ENCODE results near the gene SEMG2. TPM values are rescaled to one million over a fixed set of nuclear protein-coding genes. Genes with fewer than 3 reads are reported as not detected.

Gene SEMG2
- total RNA-seq, 1 experiment from 2014 or later, result not detected

DNA sequence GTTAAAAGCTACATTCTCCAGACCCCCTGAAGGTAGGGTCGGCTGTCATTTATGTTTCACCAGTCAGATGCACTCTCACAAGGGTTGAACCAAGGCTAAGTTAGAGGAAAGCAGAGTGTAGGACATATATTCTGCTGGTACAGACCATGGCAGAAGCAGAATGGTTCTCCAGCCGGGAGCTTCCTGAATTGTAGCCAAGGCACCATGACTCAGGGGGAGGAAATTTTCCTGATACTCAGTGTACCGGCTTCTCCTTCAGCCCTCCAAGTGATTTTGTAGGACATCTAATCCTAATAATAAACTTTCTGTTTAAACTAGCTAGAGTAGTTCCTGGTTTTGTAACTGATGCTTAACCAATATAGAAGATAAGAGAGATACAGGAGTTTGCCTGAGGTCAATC is 47.4 kb downstream of the SEMG2 start:
- peak; percentile 31 for DNase-seq
- no peaks in the 10 kb centered on the region for H3K27me3 ChIP-seq (ENCODE audit: low read length)

DNA sequence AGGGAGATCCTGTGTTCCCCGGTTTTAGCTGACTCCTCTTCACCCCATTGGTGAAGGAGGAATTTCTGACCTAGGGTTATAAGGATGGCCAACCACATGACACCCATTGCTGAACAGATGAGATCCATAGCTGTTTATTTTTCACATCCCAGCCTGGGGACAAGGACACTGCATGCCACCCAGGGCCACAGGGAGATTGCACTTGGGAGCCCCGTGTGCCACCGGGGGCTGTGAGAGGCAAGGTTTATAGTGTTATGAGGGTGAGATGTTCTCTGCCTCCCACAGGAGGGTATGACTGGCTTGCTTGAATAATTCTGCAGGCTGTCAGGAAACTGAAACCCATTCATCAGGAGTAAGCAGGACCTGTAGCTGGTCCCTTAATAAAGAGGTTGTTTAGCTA is 47.9 kb downstream of the SEMG2 start:
- Histone ChIP-seq H3K9me3 (ENCODE audit: low read length) (no peaks in the 10 kb centered on the region), H3K36me3 (ENCODE audit: low read depth, low read length) (no peaks in the 10 kb centered on the region), H2AFZ (ENCODE audit: low read length) (no peak overlapping the region), H3K4me1 (ENCODE audit: insufficient read depth, low read length) (peaks cover 9% of the 10 kb centered on the region; the same call in 1 of the 2 replicates), H3K79me2 (ENCODE audit: low read length) (no peaks in the 10 kb centered on the region), H3K4me2 (ENCODE audit: low read length) (no peak overlapping the region), H3K9me2 (replicated peaks; ENCODE audit: low read length) (no peaks in the 10 kb centered on the region), H3K27ac (ENCODE audit: low read length) (no peak overlapping the region), H3K4me3 (ENCODE audit: low read length) (no peak overlapping the region), H3K9ac (ENCODE audit: low read length) (no peak overlapping the region), H3F3A (ENCODE audit: low read length, unreplicated experiment) (no peaks in the 10 kb centered on the region), H3K27me3 (ENCODE audit: low read length) (no peaks in the 10 kb centered on the region), H4K20me1 (ENCODE audit: low read length) (no peaks in the 10 kb centered on the region)
- ChIA-PET CTCF (no interaction called here), POLR2A (ENCODE audit: unreplicated experiment) (no interaction called here)
- DNase-seq (no peak), ATAC-seq (no peak)
- intact Hi-C loops (cut with micrococcal nuclease), result no loop called here
- no TSS peak for BruUV-seq (replicated peaks)
- TF ChIP-seq, protein P1, sequence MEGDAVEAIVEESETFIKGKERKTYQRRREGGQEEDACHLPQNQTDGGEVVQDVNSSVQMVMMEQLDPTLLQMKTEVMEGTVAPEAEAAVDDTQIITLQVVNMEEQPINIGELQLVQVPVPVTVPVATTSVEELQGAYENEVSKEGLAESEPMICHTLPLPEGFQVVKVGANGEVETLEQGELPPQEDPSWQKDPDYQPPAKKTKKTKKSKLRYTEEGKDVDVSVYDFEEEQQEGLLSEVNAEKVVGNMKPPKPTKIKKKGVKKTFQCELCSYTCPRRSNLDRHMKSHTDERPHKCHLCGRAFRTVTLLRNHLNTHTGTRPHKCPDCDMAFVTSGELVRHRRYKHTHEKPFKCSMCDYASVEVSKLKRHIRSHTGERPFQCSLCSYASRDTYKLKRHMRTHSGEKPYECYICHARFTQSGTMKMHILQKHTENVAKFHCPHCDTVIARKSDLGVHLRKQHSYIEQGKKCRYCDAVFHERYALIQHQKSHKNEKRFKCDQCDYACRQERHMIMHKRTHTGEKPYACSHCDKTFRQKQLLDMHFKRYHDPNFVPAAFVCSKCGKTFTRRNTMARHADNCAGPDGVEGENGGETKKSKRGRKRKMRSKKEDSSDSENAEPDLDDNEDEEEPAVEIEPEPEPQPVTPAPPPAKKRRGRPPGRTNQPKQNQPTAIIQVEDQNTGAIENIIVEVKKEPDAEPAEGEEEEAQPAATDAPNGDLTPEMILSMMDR (conservative IDR thresholded peaks at IDR 0.05; ENCODE audit: low read depth, low read length), result no peak
- no peak for TF ChIP-seq EZH2 (IDR thresholded peaks at IDR 0.05; ENCODE audit: low read length, unreplicated experiment)
- no peak for TF ChIP-seq EZH2phosphoT487 (IDR thresholded peaks at IDR 0.05; ENCODE audit: borderline replicate concordance, low read length)

More for the DNA sequence above, 47.4 kb downstream of the SEMG2 start:
- no peaks in the 10 kb centered on the region for H3K79me2 ChIP-seq (ENCODE audit: low read length)
- no peak overlapping the region for H3K4me2 ChIP-seq (ENCODE audit: low read length)
- no peaks in the 10 kb centered on the region for H3K9me3 ChIP-seq (ENCODE audit: low read length)
- CTCF ChIA-PET, result no interaction called here
- H4K20me1 ChIP-seq (ENCODE audit: low read length), result no peaks in the 10 kb centered on the region
- H3K27ac ChIP-seq (ENCODE audit: low read length), result no peak overlapping the region
- H3K9me2 ChIP-seq (replicated peaks; ENCODE audit: low read length), result no peaks in the 10 kb centered on the region
- H3K9ac ChIP-seq (ENCODE audit: low read length), result no peak overlapping the region
- H3F3A ChIP-seq (ENCODE audit: low read length, unreplicated experiment), result no peaks in the 10 kb centered on the region
- TF ChIP-seq, protein P1 (conservative IDR thresholded peaks at IDR 0.05; ENCODE audit: low read depth, low read length), result no peak
- TF ChIP-seq EZH2 (IDR thresholded peaks at IDR 0.05; ENCODE audit: low read length, unreplicated experiment) (no peak), EZH2phosphoT487 (IDR thresholded peaks at IDR 0.05; ENCODE audit: borderline replicate concordance, low read length) (no peak)
- H2AFZ ChIP-seq (ENCODE audit: low read length), result no peak overlapping the region
- POLR2A ChIA-PET (ENCODE audit: unreplicated experiment), result interaction anchor here (0.5 kb wide), 1 partner anchor 14 kb away, joined by 3 read pairs; no protein-coding TSS in a partner anchor
- BruUV-seq (replicated peaks), result no TSS peak
- H3K4me1 ChIP-seq (ENCODE audit: insufficient read depth, low read length), result peaks cover 9% of the 10 kb centered on the region; the same call in 1 of the 2 replicates
- H3K4me3 ChIP-seq (ENCODE audit: low read length), result no peak overlapping the region
- intact Hi-C loops (cut with micrococcal nuclease), result no loop called here
- ATAC-seq, result 0 out of 2 replicates have a peak, but pooled peaks have one; percentile 27
- no peaks in the 10 kb centered on the region for H3K36me3 ChIP-seq (ENCODE audit: low read depth, low read length)

DNA sequence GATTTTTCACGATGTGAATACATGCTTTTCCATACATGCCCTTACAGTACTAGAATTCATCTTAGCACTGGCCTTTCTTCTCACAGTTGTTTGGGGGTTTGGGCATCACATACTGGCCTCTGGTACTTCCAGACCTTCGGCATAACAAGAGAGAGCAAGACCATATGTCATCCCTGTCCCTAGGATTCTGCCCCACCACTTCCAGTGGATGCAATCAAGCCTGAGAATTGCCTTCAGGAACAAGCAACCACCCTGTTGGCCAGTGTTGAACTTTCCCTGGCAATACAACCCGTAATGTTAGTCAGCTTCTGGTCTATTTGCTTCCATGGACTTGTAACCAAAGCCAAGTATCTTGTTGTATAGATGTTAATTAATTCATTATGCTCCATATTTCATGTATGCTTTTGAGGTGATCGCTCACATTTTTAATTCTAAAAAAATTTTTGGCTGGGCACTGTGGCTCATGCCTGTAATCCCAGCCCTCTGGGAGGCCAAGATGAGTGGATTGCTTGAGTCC is 48.6 kb downstream of the SEMG2 start:
- no TSS peak for BruUV-seq (replicated peaks)
- intact Hi-C loops (cut with micrococcal nuclease), result no loop called here
- Histone ChIP-seq H3K4me2 (ENCODE audit: low read length) (no peak overlapping the region), H3K4me3 (ENCODE audit: low read length) (no peak overlapping the region), H2AFZ (ENCODE audit: low read length) (no peak overlapping the region), H3F3A (ENCODE audit: low read length, unreplicated experiment) (no peaks in the 10 kb centered on the region), H3K9me3 (ENCODE audit: low read length) (no peaks in the 10 kb centered on the region), H3K4me1 (ENCODE audit: insufficient read depth, low read length) (peaks cover 9% of the 10 kb centered on the region; the same call in 1 of the 2 replicates), H3K27ac (ENCODE audit: low read length) (no peak overlapping the region), H3K36me3 (ENCODE audit: low read depth, low read length) (no peaks in the 10 kb centered on the region), H3K79me2 (ENCODE audit: low read length) (no peaks in the 10 kb centered on the region), H4K20me1 (ENCODE audit: low read length) (no peaks in the 10 kb centered on the region), H3K9ac (ENCODE audit: low read length) (no peak overlapping the region), H3K9me2 (replicated peaks; ENCODE audit: low read length) (no peaks in the 10 kb centered on the region), H3K27me3 (ENCODE audit: low read length) (peaks cover 4% of the 10 kb centered on the region; the same call in 1 of the 2 replicates)
- ATAC-seq (no peak), DNase-seq (no peak)
- POLR2A ChIA-PET (ENCODE audit: unreplicated experiment), result no interaction called here
- CTCF ChIA-PET, result no interaction called here
- TF ChIP-seq EZH2 (IDR thresholded peaks at IDR 0.05; ENCODE audit: low read length, unreplicated experiment) (no peak), EZH2phosphoT487 (IDR thresholded peaks at IDR 0.05; ENCODE audit: borderline replicate concordance, low read length) (no peak)
- TF ChIP-seq, protein P1 (conservative IDR thresholded peaks at IDR 0.05; ENCODE audit: low read depth, low read length), result no peak

All from PC-3 (cell line).